HG03565 (cell line): Measurements from ENCODE around the gene PRKAG1.
A peak's percentile ranks its signal among the peaks of the same experiment; 100 is the strongest.
"Not testable (repeated sequence)": the region's sequence is repeated elsewhere in the genome, so short reads cannot be mapped to it uniquely, and the experiment has no call there.

Experiments used
- ATAC-seq: cut with Tn5 transposase; IDR thresholded peaks from one replicate; pipeline ENCODE4 v1.9.1; 2021; ENCODE audit warnings: mild to moderate bottlenecking, moderate library complexity; ENCODE audit not compliant: unreplicated experiment

Gene PRKAG1

GRCh38 chr12:49018261-49019119 lies at the start of gene PRKAG1:
Gene PRKAG1 (minus strand): TSS chr12:49018776. CDS start chr12:49018740, 36 bp downstream.
- peak; percentile 79 for ATAC-seq

- no peak for ATAC-seq
Observed at GRCh38 chr12:49066120-49066519, 47.5 kb upstream of the PRKAG1 start.

- no peak for ATAC-seq
Observed at GRCh38 chr12:49064767-49065152, 46.2 kb upstream of the PRKAG1 start.

- not testable (repeated sequence) for ATAC-seq
Observed at GRCh38 chr12:49061916-49062315, 43.3 kb upstream of the PRKAG1 start.

- no peak for ATAC-seq
Observed at GRCh38 chr12:49061157-49061650, 42.6 kb upstream of the PRKAG1 start.

GRCh38 chr12:49060237-49061156 lies 41.9 kb upstream of the PRKAG1 start, which contains the start of gene KMT2D:
Gene KMT2D (minus strand): TSS chr12:49060794. CDS start chr12:49055324, 5,470 bp downstream.
- peak; percentile 49 for ATAC-seq

- peak; percentile 9 for ATAC-seq
Observed at GRCh38 chr12:49059299-49060171, 41.0 kb upstream of the PRKAG1 start.

- ATAC-seq: no peak
Observed at GRCh38 chr12:49059045-49059298, 40.4 kb upstream of the PRKAG1 start.

GRCh38 chr12:49058366-49059044 lies 39.9 kb upstream of the PRKAG1 start:
- ATAC-seq: no peak

- no peak for ATAC-seq
Observed at GRCh38 chr12:49057888-49058287, 39.3 kb upstream of the PRKAG1 start.

GRCh38 chr12:49055978-49056754 lies 37.6 kb upstream of the PRKAG1 start:
- ATAC-seq: peak; percentile 58

- no peak for ATAC-seq
Observed at GRCh38 chr12:49055092-49055491, 36.5 kb upstream of the PRKAG1 start.

- no peak for ATAC-seq
Observed at GRCh38 chr12:49054524-49054923, 35.9 kb upstream of the PRKAG1 start.

GRCh38 chr12:49054096-49054495 lies 35.5 kb upstream of the PRKAG1 start:
- no peak for ATAC-seq

- no peak for ATAC-seq
Observed at GRCh38 chr12:49052451-49053208, 34.1 kb upstream of the PRKAG1 start.

GRCh38 chr12:49051777-49052438 lies 33.3 kb upstream of the PRKAG1 start:
- ATAC-seq: no peak

GRCh38 chr12:49051373-49051764 lies 32.8 kb upstream of the PRKAG1 start:
- ATAC-seq: no peak
